Effector memory CD4-positive, alpha-beta T cell (primary cell): Measurements from ENCODE around the gene CFAP97D1.
"Not testable (repeated sequence)": the region's sequence is repeated elsewhere in the genome, so short reads cannot be mapped to it uniquely, and the experiment has no call there.

Experiments
- DNase-seq, 3 donors: peaks; one replicate each; pipeline ENCODE4 v3.0.0-alpha.2; 2020
- H3K27ac ChIP-seq: 2 replicates; pipeline ENCODE4 v1.7.0; 2013; ENCODE audit warnings: mild to moderate bottlenecking, low read length, moderate library complexity; ENCODE audit not compliant: insufficient read depth, poor library complexity, severe bottlenecking
- H3K27me3 ChIP-seq: replicated peaks from 2 replicates; pipeline ENCODE4 v1.7.0; 2013; ENCODE audit warnings: mild to moderate bottlenecking, low read length; ENCODE audit not compliant: insufficient read depth, control insufficient read depth, poor library complexity, severe bottlenecking
- H3K36me3 ChIP-seq: 2 replicates; pipeline ENCODE4 v1.7.0; 2013; ENCODE audit warnings: mild to moderate bottlenecking, low read length, moderate library complexity; ENCODE audit not compliant: control insufficient read depth, insufficient read depth
- H3K4me1 ChIP-seq: 2 replicates; pipeline ENCODE4 v1.7.0; 2013; ENCODE audit warnings: low read length, mild to moderate bottlenecking; ENCODE audit not compliant: control insufficient read depth, insufficient read depth, poor library complexity, severe bottlenecking
- H3K4me3 ChIP-seq: 2 replicates; pipeline ENCODE4 v1.7.0; 2013; ENCODE audit warnings: low read length, low read depth, mild to moderate bottlenecking; ENCODE audit not compliant: insufficient read depth, poor library complexity, severe bottlenecking
- H3K9me3 ChIP-seq: 2 replicates; pipeline ENCODE4 v1.7.0; 2013; ENCODE audit warnings: mild to moderate bottlenecking, low read length, moderate library complexity; ENCODE audit not compliant: control insufficient read depth

The CFAP97D1 gene

DNA sequence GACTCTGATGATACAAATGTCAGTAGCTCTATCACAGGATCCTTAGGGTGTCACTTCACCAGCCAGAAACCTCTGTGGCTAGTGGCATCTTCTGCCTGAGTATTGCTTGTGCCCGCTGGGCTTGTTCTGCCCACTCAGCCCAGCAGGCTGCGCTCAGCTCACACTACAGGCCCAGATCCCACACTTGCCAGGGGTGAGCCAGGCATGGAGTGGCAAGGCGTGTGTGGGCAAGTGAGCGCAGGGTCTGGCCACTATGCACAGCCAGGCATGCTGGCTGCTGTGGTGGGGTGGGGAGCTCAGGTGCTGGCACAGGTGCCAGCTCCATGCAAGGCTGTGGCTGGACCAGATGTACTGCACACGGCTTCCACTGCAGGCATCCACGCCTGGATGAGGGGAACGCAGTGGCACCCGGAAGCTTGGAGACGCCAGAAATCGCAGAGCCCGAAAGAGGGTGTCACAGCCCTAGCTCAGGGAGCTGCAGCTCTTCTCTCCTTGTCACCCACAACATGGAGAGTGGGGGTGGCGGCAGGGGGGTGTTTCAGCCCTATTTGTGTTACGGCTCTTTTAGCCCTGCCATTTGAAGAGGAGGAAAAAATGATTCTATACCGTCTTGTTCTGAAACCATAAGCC is 10.2 kb downstream of the CFAP97D1 start:
- Histone ChIP-seq H3K36me3 (no peaks in the 10 kb centered on the region), H3K27me3 (no peaks in the 10 kb centered on the region), H3K27ac (no peak overlapping the region), H3K9me3 (no peaks in the 10 kb centered on the region), H3K4me3 (no peak overlapping the region), H3K4me1 (no peaks in the 10 kb centered on the region)
- DNase-seq = no peak

DNA sequence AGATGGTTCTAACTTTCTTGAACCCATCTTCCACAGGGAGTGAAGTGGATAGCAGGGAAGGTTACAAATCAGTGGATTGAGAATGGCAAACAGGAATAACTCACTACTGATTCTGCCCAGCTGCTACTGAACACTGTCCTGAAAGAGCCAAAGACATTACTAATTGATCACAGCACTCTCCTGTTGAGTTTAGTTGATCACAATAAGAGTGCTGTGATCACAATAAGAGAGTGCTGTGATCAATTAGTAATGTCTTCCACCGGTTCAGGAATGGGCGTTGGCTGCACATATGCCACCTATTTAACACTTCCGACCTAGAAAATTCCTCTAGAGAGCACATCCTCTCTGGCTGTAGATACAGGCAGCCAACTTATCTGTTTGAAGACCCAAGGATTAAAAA is 11.4 kb downstream of the CFAP97D1 start:
- no peak overlapping the region for H3K27ac ChIP-seq
- no peak for DNase-seq

DNA sequence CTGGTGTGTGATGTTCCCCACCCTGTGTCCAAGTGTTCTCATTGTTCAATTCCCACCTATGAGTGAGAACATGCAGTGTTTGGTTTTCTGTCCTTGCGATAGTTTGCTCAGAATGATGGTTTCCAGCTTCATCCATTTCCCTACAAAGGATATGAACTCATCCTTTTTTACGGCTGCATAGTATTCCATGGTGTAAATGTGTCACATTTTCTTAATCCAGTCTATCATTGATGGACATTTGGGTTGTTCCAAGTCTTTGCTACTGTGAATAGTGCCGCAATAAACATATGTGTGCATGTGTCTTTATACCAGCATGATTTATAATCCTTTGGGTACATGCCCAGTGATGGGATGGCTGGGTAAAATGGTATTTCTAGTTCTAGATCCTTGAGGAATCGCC is 12.4 kb downstream of the CFAP97D1 start:
- H3K36me3 ChIP-seq, DNase-seq: not testable (repeated sequence)

More for the DNA sequence above, 11.4 kb downstream of the CFAP97D1 start:
- no peaks in the 10 kb centered on the region for H3K27me3 ChIP-seq
- no peak overlapping the region for H3K4me3 ChIP-seq
- H3K36me3 ChIP-seq = no peaks in the 10 kb centered on the region
- H3K9me3 ChIP-seq = no peaks in the 10 kb centered on the region
- H3K4me1 ChIP-seq = no peaks in the 10 kb centered on the region

DNA sequence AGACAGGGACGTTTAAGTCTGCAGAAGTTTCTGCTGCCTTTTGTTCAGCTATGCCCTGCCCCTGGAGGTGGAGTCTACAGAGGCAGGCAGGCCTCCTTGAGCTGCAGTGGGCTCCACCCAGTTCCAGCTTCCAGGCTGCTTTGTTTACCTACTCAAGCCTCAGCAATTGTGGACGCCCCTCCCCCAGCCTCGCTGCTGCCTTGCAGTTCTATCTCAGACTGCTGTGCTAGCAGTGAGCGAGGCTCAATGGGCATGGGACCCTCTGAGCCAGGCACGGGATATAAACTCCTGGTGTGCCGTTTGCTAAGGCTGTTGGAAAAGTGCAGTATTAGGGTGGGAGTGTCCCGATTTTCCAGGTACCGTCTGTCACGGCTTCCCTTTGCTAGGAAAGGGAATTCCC is 17.8 kb downstream of the CFAP97D1 start:
- not testable (repeated sequence) for H3K27ac ChIP-seq, H3K4me3 ChIP-seq, H3K27me3 ChIP-seq, DNase-seq, H3K36me3 ChIP-seq, H3K9me3 ChIP-seq, H3K4me1 ChIP-seq

More for the DNA sequence above, 12.4 kb downstream of the CFAP97D1 start:
- H3K9me3 ChIP-seq, H3K4me1 ChIP-seq, H3K4me3 ChIP-seq, H3K27me3 ChIP-seq, H3K27ac ChIP-seq: not testable (repeated sequence)

DNA sequence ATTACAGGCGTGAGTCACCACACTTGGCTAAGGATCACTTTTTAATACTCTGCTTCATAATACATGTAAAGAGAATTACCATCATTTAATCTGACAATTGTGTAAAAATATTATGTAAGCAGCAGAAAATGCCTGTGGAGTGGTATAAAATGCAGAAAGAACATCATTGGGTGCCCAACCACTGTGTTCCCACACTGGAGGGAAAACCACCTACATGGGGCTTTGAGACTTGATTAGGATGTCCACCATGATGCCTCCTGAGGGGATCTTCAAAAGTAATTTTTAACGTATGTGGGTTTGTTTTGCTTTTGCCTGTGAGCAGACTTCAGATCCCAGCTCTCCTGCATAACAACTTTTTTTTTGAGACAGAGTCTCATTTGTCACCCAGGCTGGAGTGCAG is 18.8 kb downstream of the CFAP97D1 start:
- H3K4me1 ChIP-seq = no peaks in the 10 kb centered on the region
- no peaks in the 10 kb centered on the region for H3K36me3 ChIP-seq
- H3K27me3 ChIP-seq = no peaks in the 10 kb centered on the region
- no peaks in the 10 kb centered on the region for H3K9me3 ChIP-seq
- no peak for DNase-seq
- no peak overlapping the region for H3K4me3 ChIP-seq
- H3K27ac ChIP-seq = no peak overlapping the region

DNA sequence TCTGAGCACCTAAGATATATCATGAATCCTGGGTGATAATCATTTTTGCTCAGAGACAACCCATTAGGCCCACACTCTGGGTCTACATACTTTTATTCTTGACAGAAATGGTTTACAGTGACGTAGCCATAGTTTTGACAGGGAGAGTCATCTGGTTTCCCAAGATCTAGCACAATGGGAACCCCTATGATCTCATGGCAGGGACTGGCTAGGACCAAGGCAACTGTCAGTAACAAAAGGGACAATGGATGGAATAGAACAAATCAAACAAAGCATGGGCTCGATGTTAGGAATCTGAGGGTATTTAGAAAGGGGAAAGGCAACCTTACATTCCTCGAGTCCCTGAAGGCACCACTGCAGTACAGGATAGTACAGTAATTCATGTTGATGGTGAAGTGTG is 20.5 kb downstream of the CFAP97D1 start:
- H3K36me3 ChIP-seq = no peaks in the 10 kb centered on the region
- H3K27ac ChIP-seq = no peak overlapping the region
- H3K4me3 ChIP-seq = no peak overlapping the region
- no peaks in the 10 kb centered on the region for H3K9me3 ChIP-seq
- DNase-seq = no peak
- no peaks in the 10 kb centered on the region for H3K4me1 ChIP-seq
- H3K27me3 ChIP-seq = no peaks in the 10 kb centered on the region

DNA sequence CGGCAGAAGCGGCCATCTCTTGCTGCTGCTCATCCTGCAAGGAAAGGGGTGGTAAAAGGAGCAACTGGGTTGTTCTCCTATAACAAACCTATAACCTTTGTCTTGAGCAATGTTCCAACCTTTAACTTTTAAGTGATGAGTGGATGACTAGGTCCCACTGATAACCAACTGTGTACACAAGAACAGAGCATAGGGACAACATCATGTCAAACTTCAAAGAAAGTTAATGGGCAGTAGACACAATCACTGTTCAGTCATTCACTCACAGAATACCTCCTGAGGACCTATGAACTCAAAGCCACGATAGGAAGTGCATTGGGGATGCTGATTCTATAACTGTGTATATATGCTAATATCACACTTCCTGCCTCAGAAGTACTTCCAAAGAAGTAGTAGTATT is 21.6 kb downstream of the CFAP97D1 start:
- no peaks in the 10 kb centered on the region for H3K27me3 ChIP-seq
- no peaks in the 10 kb centered on the region for H3K36me3 ChIP-seq
- no peak for DNase-seq
- no peak overlapping the region for H3K4me3 ChIP-seq
- H3K27ac ChIP-seq = no peak overlapping the region
- H3K4me1 ChIP-seq = no peaks in the 10 kb centered on the region
- H3K9me3 ChIP-seq = no peaks in the 10 kb centered on the region

DNA sequence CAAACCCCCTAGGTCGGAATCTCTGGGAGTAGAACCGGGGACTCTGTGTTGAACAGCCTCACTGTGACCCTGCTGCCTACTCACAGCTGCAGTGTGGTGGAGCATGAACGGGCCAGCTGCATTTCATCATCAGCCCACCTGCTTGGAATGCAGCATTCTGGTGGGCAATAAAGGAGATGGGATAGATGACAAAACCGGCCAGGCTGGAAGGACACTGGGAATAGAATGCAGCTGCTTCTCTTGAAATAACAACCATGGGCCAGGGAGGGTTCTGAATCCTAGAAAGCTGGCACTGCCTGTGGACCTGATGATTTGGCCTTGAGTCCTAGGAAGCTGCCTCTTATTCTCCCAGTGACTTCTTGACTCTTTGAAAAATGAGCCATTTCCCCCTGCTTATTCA is 23.5 kb downstream of the CFAP97D1 start:
- Histone ChIP-seq H3K27me3 (no peaks in the 10 kb centered on the region), H3K36me3 (no peaks in the 10 kb centered on the region), H3K4me1 (no peaks in the 10 kb centered on the region), H3K9me3 (no peaks in the 10 kb centered on the region), H3K27ac (no peak overlapping the region), H3K4me3 (no peak overlapping the region)
- DNase-seq = no peak

DNA sequence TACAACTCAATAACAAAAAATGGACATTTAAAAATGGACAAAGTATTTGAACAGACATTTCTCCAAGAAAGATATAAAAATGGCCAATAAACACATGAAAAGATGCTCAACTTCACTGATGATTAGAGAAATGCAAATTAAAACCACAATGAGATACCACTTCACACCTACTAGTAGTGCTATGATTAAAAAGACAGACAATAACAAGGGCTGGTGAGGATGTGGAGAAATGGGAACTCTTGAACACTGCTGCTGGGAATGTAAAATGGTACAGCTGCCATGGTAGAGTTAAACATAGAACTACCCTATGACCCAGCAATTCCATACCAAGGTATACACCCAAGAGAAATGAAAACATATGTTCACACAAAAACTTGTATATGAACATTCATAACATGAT is 24.9 kb downstream of the CFAP97D1 start:
- Histone ChIP-seq H3K4me1 (no peaks in the 10 kb centered on the region), H3K4me3 (no peak overlapping the region), H3K9me3 (no peaks in the 10 kb centered on the region), H3K27ac (no peak overlapping the region), H3K36me3 (no peaks in the 10 kb centered on the region), H3K27me3 (no peaks in the 10 kb centered on the region)
- no peak for DNase-seq

DNA sequence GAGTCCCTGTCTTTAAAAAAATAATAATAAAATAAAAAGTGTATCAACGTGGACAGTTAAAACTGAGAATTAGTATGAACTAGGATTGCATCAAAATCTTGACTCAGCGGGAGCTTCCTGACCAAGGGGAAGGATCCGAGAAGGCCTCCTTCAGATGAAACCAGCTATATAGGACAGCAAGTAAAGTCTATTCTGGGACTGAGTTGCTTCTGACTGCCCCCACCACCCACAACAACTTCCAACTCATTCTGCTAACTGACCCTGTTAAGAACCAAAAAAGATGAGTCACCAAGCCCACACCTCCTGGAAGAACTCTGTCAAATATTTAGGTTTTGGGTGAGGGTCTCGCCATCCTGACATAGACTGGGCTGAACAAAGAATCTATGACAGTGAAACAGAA is 27.8 kb downstream of the CFAP97D1 start:
- H3K4me1 ChIP-seq = no peaks in the 10 kb centered on the region
- H3K4me3 ChIP-seq = no peak overlapping the region
- no peak overlapping the region for H3K27ac ChIP-seq
- no peaks in the 10 kb centered on the region for H3K36me3 ChIP-seq
- no peaks in the 10 kb centered on the region for H3K9me3 ChIP-seq
- no peaks in the 10 kb centered on the region for H3K27me3 ChIP-seq
- DNase-seq = no peak
